ENCODE data around the gene ADAMTS19. TPM values are rescaled to one million over a fixed set of nuclear protein-coding genes. Genes with fewer than 3 reads are reported as not detected.

Gene ADAMTS19
- total and polyA plus RNA-seq, 2 of the 8 experiments (the other 6 are each of a cell fraction or from before 2014, with no cell fraction given): 17.3 to 28.8 TPM

GRCh38 chr5:129766798-129767197 lies 306.7 kb downstream of the ADAMTS19 start:
- FAIRE-seq (no peak), DNase-seq (ENCODE audit: low read depth in 1 of 2, low spot score in 2 of 2) (no peak)
- Histone ChIP-seq H2BK15ac (ENCODE audit: low read length) (no peak overlapping the region), H3K23me2 (ENCODE audit: low read depth, low read length) (no peaks in the 10 kb centered on the region), H2AFZ (ENCODE audit: low read length) (peak overlapping the region; percentile 86; the same call in 1 of the 2 replicates), H3K9ac (replicated peaks in 1 of 4; ENCODE audit: extremely low read depth in 1 of 4, low read depth in 3 of 4, low read length in 3 of 4) (no peak overlapping the region), H4K8ac (ENCODE audit: extremely low read depth, insufficient read depth, low read length) (no peak overlapping the region), H2BK12ac (ENCODE audit: low read depth, low read length) (no peak overlapping the region; the same call in 1 of the 2 replicates), H3K27ac (ENCODE audit: low read depth, low read length) (no peak overlapping the region), H3K27me3 (replicated peaks in 1 of 4; ENCODE audit: control insufficient read depth in 3 of 4, extremely low read depth in 1 of 4, insufficient read depth in 3 of 4, low read length in 3 of 4) (no peaks in the 10 kb centered on the region), H2BK20ac (ENCODE audit: low read length) (no peak overlapping the region), H4K5ac (ENCODE audit: insufficient read length, low read depth, low read length) (no peak overlapping the region), H2BK120ac (replicated peaks; ENCODE audit: low read depth, low read length) (no peak overlapping the region), H3K18ac (ENCODE audit: extremely low read depth, low read length) (no peak overlapping the region), H4K20me1 (replicated peaks in 1 of 2; ENCODE audit: control insufficient read depth in 1 of 2, insufficient read depth in 2 of 2, low read length in 2 of 2) (no peaks in the 10 kb centered on the region), H4K91ac (replicated peaks; ENCODE audit: insufficient read length, low read length) (no peak overlapping the region), H2BK5ac (ENCODE audit: low read depth, low read length) (no peak overlapping the region), H3K4me1 (replicated peaks in 1 of 4; ENCODE audit: control insufficient read depth in 3 of 4, insufficient read depth in 4 of 4, low read length in 3 of 4) (peaks cover 0 to 7% (median under 1%) of the 10 kb centered on the region in 4 experiments; a peak in 2 of 7 replicates), H3K4ac (replicated peaks; ENCODE audit: insufficient read length, low read depth, low read length) (no peak overlapping the region), H3K14ac (ENCODE audit: insufficient read length) (no peak overlapping the region), H3K4me3 (ENCODE audit: extremely low read depth in 1 of 4, insufficient read depth in 2 of 4, low read depth in 3 of 4, low read length in 4 of 4) (no peak overlapping the region), H2AK5ac (ENCODE audit: low read depth, low read length) (no peak overlapping the region), H3K4me2 (ENCODE audit: insufficient read depth in 1 of 2, low read depth in 2 of 2, low read length in 2 of 2) (no peak overlapping the region), H3K79me2 (ENCODE audit: control insufficient read depth in 1 of 2, insufficient read depth in 2 of 2, low read length in 2 of 2) (no peaks in the 10 kb centered on the region), H3K79me1 (ENCODE audit: low read depth, low read length) (no peaks in the 10 kb centered on the region), H3K56ac (replicated peaks; ENCODE audit: insufficient read length, low read depth, low read length) (no peak overlapping the region), H3K23ac (ENCODE audit: insufficient read length) (no peak overlapping the region), H3K9me3 (ENCODE audit: insufficient read depth in 2 of 2, low read depth in 1 of 2, low read length in 1 of 2) (no peaks in the 10 kb centered on the region), H3K36me3 (ENCODE audit: control insufficient read depth in 2 of 4, insufficient read depth in 4 of 4, low read length in 3 of 4) (no peaks in the 10 kb centered on the region)
- 83% methylated on average over 2 of the region's 2 CpGs; no CpG with 5 or more reads in 1 of the 2 experiments for WGBS, 2 experiments (ENCODE audit: extremely low coverage in 1 of 2, insufficient coverage in 1 of 2, insufficient read length in 1 of 2, insufficient replicate concordance in 2 of 2, low coverage in 1 of 2, low lambda C conversion rate in 2 of 2, missing lambda C conversion rate in 1 of 2)
- ChIA-PET POLR2A (ENCODE audit: partially characterized antibody) (no interaction called here), CTCF (ENCODE audit: partially characterized antibody) (interaction anchor here (0.7 to 13.7 kb wide), 16 partner anchors 7 to 1240 kb away, joined by 3 to 290 read pairs (median 4); no protein-coding TSS in a partner anchor)
- no peak for TF ChIP-seq CBX5 (IDR thresholded peaks at IDR 0.05; ENCODE audit: low read depth, low read length)
- no peak for TF ChIP-seq MAX (IDR thresholded peaks at IDR 0.05)
- no peak for TF ChIP-seq POLR2AphosphoS5 (IDR thresholded peaks at IDR 0.05; ENCODE audit: low read depth, low read length)
- TF ChIP-seq KDM4A (IDR thresholded peaks at IDR 0.05; ENCODE audit: low read depth, low read length, severe bottlenecking): no peak
- TF ChIP-seq, protein P1, sequence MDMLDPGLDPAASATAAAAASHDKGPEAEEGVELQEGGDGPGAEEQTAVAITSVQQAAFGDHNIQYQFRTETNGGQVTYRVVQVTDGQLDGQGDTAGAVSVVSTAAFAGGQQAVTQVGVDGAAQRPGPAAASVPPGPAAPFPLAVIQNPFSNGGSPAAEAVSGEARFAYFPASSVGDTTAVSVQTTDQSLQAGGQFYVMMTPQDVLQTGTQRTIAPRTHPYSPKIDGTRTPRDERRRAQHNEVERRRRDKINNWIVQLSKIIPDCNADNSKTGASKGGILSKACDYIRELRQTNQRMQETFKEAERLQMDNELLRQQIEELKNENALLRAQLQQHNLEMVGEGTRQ (IDR thresholded peaks at IDR 0.05; ENCODE audit: low read length): no peak
- no peak for TF ChIP-seq CTBP2 (IDR thresholded peaks at IDR 0.05; ENCODE audit: borderline replicate concordance, insufficient read depth, insufficient read length, low read length)
- TF ChIP-seq RNF2 (IDR thresholded peaks at IDR 0.05; ENCODE audit: borderline replicate concordance, low read depth, low read length, missing control alignments, poor library complexity, severe bottlenecking): no peak
- TF ChIP-seq POLR2A (IDR thresholded peaks at IDR 0.05; ENCODE audit: control extremely low read depth in 1 of 2, low read depth in 2 of 2, low read length in 2 of 2): no peak
- no peak for TF ChIP-seq PHF8 (conservative IDR thresholded peaks at IDR 0.05; ENCODE audit: low read depth, low read length)
- no peak for TF ChIP-seq CREB1 (IDR thresholded peaks at IDR 0.05)
- no peak for TF ChIP-seq SP4 (IDR thresholded peaks at IDR 0.05; ENCODE audit: low read length)
- TF ChIP-seq ZNF274 (IDR thresholded peaks at IDR 0.05; ENCODE audit: borderline replicate concordance, extremely low read depth, low read length): no peak
- TF ChIP-seq POU5F1 (IDR thresholded peaks at IDR 0.05; ENCODE audit: low read depth, low read length): no peak
- no peak for TF ChIP-seq TBP (IDR thresholded peaks at IDR 0.05; ENCODE audit: low read depth, low read length)
